T-cell (primary cell): ENCODE measurements around the gene RASGRP2. TPM values are rescaled to one million over a fixed set of nuclear protein-coding genes. Genes with fewer than 3 reads are reported as not detected.

Source experiments
- ATAC-seq, 4 experiments: fragments of 200-7000 bp in 3 of 4; fragments of 150-1000 bp in 1 of 4; cut with Tn5 transposase; replicated peaks in 1 of 4; 1 replicate in 3 of 4; 2 replicates in 1 of 4; pipeline ENCODE4 v1.10.0; 2021; ENCODE audit warnings: moderate library complexity in 3 of 4, mild to moderate bottlenecking in 2 of 4, moderate number of reproducible peaks in 1 of 4
- CTCF ChIA-PET, 2 donors: fragments of 300-600 bp; sonication (Branson Sonifier 250); formaldehyde crosslinking; loops; one replicate each; lab custom pipeline; 2022; ENCODE audit warnings: antibody characterized with exemption in 2 of 2; lab: Charles Lee
- POLR2A ChIA-PET, 2 donors: fragments of 300-600 bp; sonication (Branson Sonifier 250); formaldehyde crosslinking; loops; one replicate each; lab custom pipeline; 2022; ENCODE audit warnings: antibody characterized with exemption in 2 of 2; lab: Charles Lee
- DNase-seq, 35 experiments: peaks; one replicate each; pipeline versions ENCODE4 v3.0.0 to v3.0.0-alpha.2; 2013 to 2023
- H3K27ac ChIP-seq: one replicate; pipeline ENCODE4 v1.5.1; 2013; ENCODE audit warnings: low read length
- H3K27me3 ChIP-seq, 2 experiments: replicated peaks in 1 of 2; 1 replicate in 1 of 2; 2 replicates in 1 of 2; pipeline versions ENCODE4 v1.6.1 to v1.7.0; 2013; ENCODE audit warnings: low read length in 1 of 2, mixed read lengths in 1 of 2; ENCODE audit not compliant: control insufficient read depth in 2 of 2, insufficient read depth in 2 of 2; ENCODE audit errors: extremely low read depth in 1 of 2
- H3K36me3 ChIP-seq, 2 donors: 1 replicate in 1 of 2; 2 replicates in 1 of 2; pipeline versions ENCODE4 v1.6.1 to v1.7.0; 2013; ENCODE audit warnings: low read length in 1 of 2; ENCODE audit not compliant: control insufficient read depth in 2 of 2, insufficient read depth in 1 of 2; ENCODE audit errors: extremely low read depth in 1 of 2
- H3K4me1 ChIP-seq, 2 experiments: 1 replicate in 1 of 2; 2 replicates in 1 of 2; pipeline versions ENCODE4 v1.6.1 to v1.7.0; 2013; ENCODE audit warnings: low read length in 2 of 2, mixed read lengths in 1 of 2; ENCODE audit not compliant: insufficient read depth in 2 of 2, control insufficient read depth in 1 of 2; ENCODE audit errors: extremely low read depth in 1 of 2
- H3K4me3 ChIP-seq, 2 donors: 1 replicate in 1 of 2; 2 replicates in 1 of 2; pipeline versions ENCODE4 v1.5.1 to v1.7.0; 2013; ENCODE audit warnings: mild to moderate bottlenecking in 2 of 2, low read length in 1 of 2, moderate library complexity in 1 of 2; ENCODE audit not compliant: control insufficient read depth in 1 of 2; ENCODE audit errors: extremely low read depth in 1 of 2
- H3K9me3 ChIP-seq: 2 replicates; pipeline ENCODE4 v1.7.0; 2013
- H3K27ac Mint-ChIP-seq, 2 donors: one replicate each; pipeline ENCODE4 v1.8.0; 2020 to 2021; ENCODE audit warnings: mild to moderate bottlenecking in 2 of 2, mixed read lengths in 2 of 2
- H3K27me3 Mint-ChIP-seq, 2 donors: one replicate each; pipeline ENCODE4 v1.8.0; 2021 to 2022; ENCODE audit warnings: mixed read lengths in 2 of 2
- H3K36me3 Mint-ChIP-seq: one replicate; pipeline ENCODE4 v1.8.0; 2021; ENCODE audit warnings: mixed read lengths
- H3K4me1 Mint-ChIP-seq, 3 donors: one replicate each; pipeline ENCODE4 v1.8.0; 2020 to 2022; ENCODE audit warnings: mixed read lengths in 3 of 3, mild to moderate bottlenecking in 1 of 3
- H3K4me3 Mint-ChIP-seq, 3 donors: one replicate each; pipeline ENCODE4 v1.8.0; 2020 to 2022; ENCODE audit warnings: mild to moderate bottlenecking in 3 of 3, mixed read lengths in 3 of 3, moderate library complexity in 3 of 3
- H3K9me3 Mint-ChIP-seq, 3 donors: one replicate each; pipeline ENCODE4 v1.8.0; 2020 to 2022; ENCODE audit warnings: mixed read lengths in 3 of 3
- WGBS: methylation state at CpG from one replicate; pipeline ENCODE4 v1.1.5; 2013; ENCODE audit warnings: missing lambda C conversion rate; ENCODE audit not compliant: insufficient coverage; 5-methylcytosine and 5-hydroxymethylcytosine counted together
- total RNA-seq, 35 experiments: library from RNA in 6 of 35; stranded (reverse) in 6 of 35; fragments of 120-200 nt in 1 of 35; gene quantifications; one replicate each; pipeline versions ENCODE4 v1.2.1 to v1.2.4 and lab custom pipeline; 2013 to 2026

Gene RASGRP2
- total RNA-seq, 5 donors from 2014 or later (not counting 1 experiment from before 2014, with no cell fraction given) = 574 to 767 (median 656) TPM

GRCh38 chr11:64788321-64789215 is 44.6 kb upstream of the RASGRP2 start:
- Mint-ChIP-seq H3K36me3 (peaks cover 10% of the 10 kb centered on the region), H3K27ac (no peak overlapping the region), H3K4me3 (no peak overlapping the region), H3K9me3 (no peaks in the 10 kb centered on the region), H3K27me3 (no peaks in the 10 kb centered on the region), H3K4me1 (peaks cover 9% of the 10 kb centered on the region in 3 donors)
- no peaks in the 10 kb centered on the region for H3K27me3 ChIP-seq
- no peak for DNase-seq
- POLR2A ChIA-PET = no interaction called here
- peaks cover 29 to 37% of the 10 kb centered on the region in 2 donors for H3K36me3 ChIP-seq
- H3K27ac ChIP-seq = no peak overlapping the region
- peak in 1 of 4 experiments; percentile 5 for ATAC-seq
- H3K4me3 ChIP-seq = no peak overlapping the region
- CTCF ChIA-PET = interaction anchor here in 1 of 2 donors (0.6 to 1.0 kb wide), 2 partner anchors 12 to 90 kb away, joined by 3 to 5 read pairs; partner anchors contain the start of gene EHD1
- no peaks in the 10 kb centered on the region for H3K9me3 ChIP-seq
- H3K4me1 ChIP-seq = peaks cover 4 to 14% of the 10 kb centered on the region in 2 experiments
- WGBS = 96% methylated on average over 4 of the region's 9 CpGs

GRCh38 chr11:64787526-64788320 is 43.8 kb upstream of the RASGRP2 start:
- POLR2A ChIA-PET = no interaction called here
- Histone ChIP-seq H3K9me3 (no peaks in the 10 kb centered on the region), H3K4me3 (no peak overlapping the region), H3K4me1 (peaks cover 0 to 7% of the 10 kb centered on the region in 2 experiments), H3K27me3 (no peaks in the 10 kb centered on the region), H3K36me3 (peaks cover 29 to 36% of the 10 kb centered on the region in 2 donors), H3K27ac (peak overlapping the region; percentile 15)
- WGBS = 54% methylated on average over 4 of the region's 15 CpGs
- CTCF ChIA-PET = interaction anchor here in 1 of 2 donors (0.6 to 1.0 kb wide), 2 partner anchors 13 to 91 kb away, joined by 3 to 5 read pairs; partner anchors contain the start of gene EHD1
- Mint-ChIP-seq H3K36me3 (peaks cover 10% of the 10 kb centered on the region), H3K4me3 (no peak overlapping the region), H3K9me3 (no peaks in the 10 kb centered on the region), H3K27ac (peak overlapping the region; percentile 55 to 81), H3K4me1 (peaks cover under 1 to 7% (median 7%) of the 10 kb centered on the region in 3 donors), H3K27me3 (no peaks in the 10 kb centered on the region)
- DNase-seq = peak in 25 of 35 experiments; percentile 35 to 73 (median 54)
- peak; percentile 56 to 80 (median 66) for ATAC-seq

GRCh38 chr11:64786308-64786707 is 42.4 kb upstream of the RASGRP2 start:
- peaks cover 10% of the 10 kb centered on the region for H3K36me3 Mint-ChIP-seq
- CTCF ChIA-PET = no interaction called here
- no peaks in the 10 kb centered on the region for H3K9me3 ChIP-seq
- 97% methylated on average over 6 of the region's 10 CpGs for WGBS
- H3K27me3 Mint-ChIP-seq = no peaks in the 10 kb centered on the region
- peaks cover 0 to 11% (median 10%) of the 10 kb centered on the region in 3 donors for H3K4me1 Mint-ChIP-seq
- no peaks in the 10 kb centered on the region for H3K27me3 ChIP-seq
- POLR2A ChIA-PET = no interaction called here
- no peak overlapping the region for H3K27ac ChIP-seq
- H3K36me3 ChIP-seq = peaks cover 22 to 32% of the 10 kb centered on the region in 2 donors
- H3K9me3 Mint-ChIP-seq = no peaks in the 10 kb centered on the region
- H3K4me3 ChIP-seq = no peak overlapping the region
- no peak overlapping the region for H3K4me3 Mint-ChIP-seq
- H3K27ac Mint-ChIP-seq = no peak overlapping the region
- DNase-seq (no peak), ATAC-seq (no peak)
- H3K4me1 ChIP-seq = peaks cover 0 to 7% of the 10 kb centered on the region in 2 experiments

- Histone ChIP-seq H3K9me3 (no peaks in the 10 kb centered on the region), H3K4me1 (peaks cover 7 to 12% of the 10 kb centered on the region in 2 experiments), H3K4me3 (no peak overlapping the region), H3K36me3 (peaks cover 12 to 21% of the 10 kb centered on the region in 2 donors), H3K27ac (no peak overlapping the region), H3K27me3 (no peaks in the 10 kb centered on the region)
- Mint-ChIP-seq H3K9me3 (no peaks in the 10 kb centered on the region), H3K27ac (peak overlapping the region in 1 of 2 donors; percentile 22), H3K4me3 (no peak overlapping the region), H3K4me1 (peaks cover 12 to 23% (median 21%) of the 10 kb centered on the region in 3 donors), H3K27me3 (no peaks in the 10 kb centered on the region), H3K36me3 (peaks cover 4% of the 10 kb centered on the region)
- WGBS = no CpG with 5 or more reads among the region's 12 CpGs
- ChIA-PET POLR2A (no interaction called here), CTCF (interaction anchor here in 1 of 2 donors (0.7 kb wide), 1 partner anchor 25 kb away, joined by 3 read pairs; no protein-coding TSS in a partner anchor)
- ATAC-seq (no peak), DNase-seq (no peak)
These were observed 41.1 kb upstream of the RASGRP2 start for GRCh38 chr11:64784813-64785581.

GRCh38 chr11:64778473-64779298 is 34.7 kb upstream of the RASGRP2 start, which contains the start of gene SF1:
Gene SF1 (minus strand): TSS chr11:64778542. CDS start chr11:64778392, 150 bp downstream.
- Histone ChIP-seq H3K27me3 (no peaks in the 10 kb centered on the region), H3K4me3 (peak within 1 kb of the TSS; percentile 66 to 93), H3K9me3 (no peaks in the 10 kb centered on the region), H3K36me3 (peaks cover 15 to 39% of the 10 kb centered on the region in 2 donors), H3K4me1 (peaks cover 40 to 45% of the 10 kb centered on the region in 2 experiments), H3K27ac (peak within 1 kb of the TSS; percentile 99)
- peak; percentile 81 to 84 (median 82) for ATAC-seq
- Mint-ChIP-seq H3K9me3 (no peaks in the 10 kb centered on the region), H3K4me3 (peak within 1 kb of the TSS; percentile 85 to 93 (median 91)), H3K4me1 (peaks cover 62 to 63% (median 62%) of the 10 kb centered on the region in 3 donors), H3K36me3 (peaks cover 36% of the 10 kb centered on the region), H3K27me3 (no peaks in the 10 kb centered on the region), H3K27ac (peak within 1 kb of the TSS; percentile 98 to 100)
- WGBS = under 1% methylated on average over 73 of the region's 80 CpGs
- ChIA-PET POLR2A (interaction anchor here (0.6 to 1.5 kb wide), 27 partner anchors 10 to 940 kb away, joined by 3 to 20 read pairs (median 4); partner anchors contain the start of genes EHD1 (in 1 of the 2), FAU (in 1 of the 2), MALAT1 (in 1 of the 2) and MRPL49 (in 1 of the 2)), CTCF (interaction anchor here (0.6 to 1.8 kb wide), 15 partner anchors 11 to 1142 kb away, joined by 3 to 14 read pairs (median 4); partner anchors contain the start of genes MAP4K2 (in 1 of the 2), RASGRP2 (in 1 of the 2) and RELA (in 1 of the 2))
- DNase-seq = peak; percentile 95 to 100 (median 100)
